ENCODE data around the gene PPP1R12B.
"Not testable (repeated sequence)": the region's sequence is repeated elsewhere in the genome, so short reads cannot be mapped to it uniquely, and the experiment has no call there.

PPP1R12B gene

GRCh38 chr1:202406896-202407295 is 58.4 kb downstream of the PPP1R12B start:
- DNase-seq: not testable (repeated sequence)

- DNase-seq: not testable (repeated sequence)
Measured at GRCh38 chr1:202407378-202407777, 58.9 kb downstream of the PPP1R12B start.

DNA sequence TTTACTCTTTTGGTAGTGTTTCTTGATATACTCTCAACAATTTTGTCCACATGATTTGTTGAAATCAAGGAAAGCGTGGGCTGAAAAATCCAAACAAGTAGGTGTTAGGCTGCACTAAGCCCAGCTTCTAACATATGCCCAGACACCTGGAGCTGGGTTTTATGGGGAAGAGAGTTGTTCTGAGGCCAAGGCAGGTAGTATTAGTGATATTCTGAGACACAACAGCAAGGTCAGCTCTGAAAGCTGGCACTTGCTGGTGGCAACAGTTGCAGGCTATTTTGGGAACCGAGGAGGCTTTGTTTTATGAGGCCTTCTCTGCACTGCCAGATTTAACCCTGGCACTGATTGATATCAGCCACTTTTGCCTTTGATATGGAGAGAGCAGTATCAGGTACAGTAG is 61.8 kb downstream of the PPP1R12B start:
- not testable (repeated sequence) for DNase-seq

GRCh38 chr1:202410854-202411357 is 62.4 kb downstream of the PPP1R12B start:
- DNase-seq: not testable (repeated sequence)

GRCh38 chr1:202411422-202411821 is 62.9 kb downstream of the PPP1R12B start:
- no peak for DNase-seq

- DNase-seq: not testable (repeated sequence)
Measured at GRCh38 chr1:202412421-202412820, 63.9 kb downstream of the PPP1R12B start.

DNA sequence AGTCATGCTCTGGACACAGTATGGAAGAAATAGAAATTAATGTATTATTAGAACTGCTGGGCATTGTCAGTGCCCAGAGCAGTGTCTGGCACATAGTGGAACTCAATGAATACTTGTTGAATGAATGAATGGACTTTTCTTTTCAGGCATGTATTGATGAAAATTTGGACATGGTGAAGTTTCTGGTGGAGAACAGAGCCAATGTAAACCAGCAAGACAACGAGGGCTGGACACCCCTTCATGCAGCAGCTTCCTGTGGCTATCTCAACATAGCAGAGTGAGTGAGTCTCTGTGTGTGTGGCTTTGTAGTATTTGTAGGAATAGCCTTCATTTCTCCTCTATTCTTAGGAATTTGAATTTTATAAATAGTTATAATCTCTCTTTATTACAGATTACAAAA is 68.1 kb downstream of the PPP1R12B start:
- no peak for DNase-seq

GRCh38 chr1:202417141-202417540 is 68.6 kb downstream of the PPP1R12B start:
- DNase-seq: not testable (repeated sequence)

GRCh38 chr1:202417762-202418201 is 69.3 kb downstream of the PPP1R12B start:
- DNase-seq: not testable (repeated sequence)

DNA sequence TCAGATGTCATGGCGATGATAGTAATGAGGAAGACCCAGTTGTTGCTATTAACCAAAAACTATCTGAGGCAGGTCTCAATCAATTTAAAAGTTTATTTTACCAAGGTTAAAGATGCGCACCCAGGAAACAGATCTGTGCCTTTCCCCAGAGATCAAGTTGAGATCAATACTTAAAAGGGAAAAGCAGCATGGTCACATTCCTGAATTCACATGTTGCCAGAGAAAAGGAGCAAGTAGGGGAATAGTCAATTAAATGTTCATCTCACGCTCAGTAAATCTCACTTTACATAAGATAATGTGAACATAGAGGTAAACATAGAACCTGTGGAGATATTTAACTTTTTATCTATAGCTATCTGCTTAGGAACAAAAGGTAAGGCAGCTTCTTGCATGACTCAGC is 71.2 kb downstream of the PPP1R12B start:
- DNase-seq: not testable (repeated sequence)

DNA sequence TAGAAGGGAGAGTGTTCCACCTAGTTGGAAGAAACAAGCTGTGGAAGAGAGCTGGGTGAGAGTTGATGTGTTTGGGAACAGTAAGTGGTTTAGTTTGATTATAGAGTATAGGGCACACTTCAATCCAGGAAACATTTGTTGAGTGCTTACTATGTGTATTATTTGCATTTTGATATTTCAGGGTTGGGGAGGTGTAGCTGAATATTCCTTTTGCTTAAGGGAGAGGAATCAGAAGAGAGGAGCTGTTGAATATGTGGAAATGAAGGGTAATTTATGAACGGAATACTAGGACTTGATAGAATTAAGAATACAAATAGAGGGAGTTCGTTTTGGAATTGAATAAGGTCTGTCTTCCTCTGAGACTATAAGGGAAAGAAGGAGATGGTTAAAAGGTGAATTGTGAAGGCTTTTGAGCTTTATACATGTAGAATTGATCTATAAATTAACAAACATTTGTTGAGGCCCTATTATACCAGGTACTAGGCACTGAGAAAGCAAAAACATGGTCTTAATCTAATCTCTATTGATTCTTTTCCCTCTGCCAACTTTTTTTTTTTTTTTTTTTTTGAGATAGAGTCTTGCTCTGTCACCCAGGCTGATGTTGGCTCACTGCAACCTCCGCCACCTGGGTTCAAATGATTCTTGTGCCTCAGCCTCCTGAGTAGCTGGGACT is 72.1 kb downstream of the PPP1R12B start:
- not testable (repeated sequence) for DNase-seq

DNA sequence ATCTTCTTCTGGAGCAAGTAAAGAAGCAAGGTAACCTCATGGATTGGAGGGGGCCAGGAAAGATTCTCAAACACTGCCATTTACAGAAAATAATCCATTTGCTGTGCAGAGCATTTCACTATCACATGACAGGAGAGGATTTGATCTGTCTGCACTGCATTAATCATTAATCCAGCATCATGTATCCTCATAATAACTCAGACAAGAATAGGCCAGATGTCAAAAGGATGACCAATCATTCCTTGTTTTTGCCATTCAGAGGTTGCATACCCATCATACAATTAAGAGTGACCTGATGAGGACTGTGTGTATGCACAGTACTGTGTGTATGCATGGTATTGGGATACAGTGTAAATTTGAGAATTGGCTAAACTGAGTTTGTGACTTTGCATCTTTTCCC is 74.2 kb downstream of the PPP1R12B start:
- not testable (repeated sequence) for DNase-seq

DNA sequence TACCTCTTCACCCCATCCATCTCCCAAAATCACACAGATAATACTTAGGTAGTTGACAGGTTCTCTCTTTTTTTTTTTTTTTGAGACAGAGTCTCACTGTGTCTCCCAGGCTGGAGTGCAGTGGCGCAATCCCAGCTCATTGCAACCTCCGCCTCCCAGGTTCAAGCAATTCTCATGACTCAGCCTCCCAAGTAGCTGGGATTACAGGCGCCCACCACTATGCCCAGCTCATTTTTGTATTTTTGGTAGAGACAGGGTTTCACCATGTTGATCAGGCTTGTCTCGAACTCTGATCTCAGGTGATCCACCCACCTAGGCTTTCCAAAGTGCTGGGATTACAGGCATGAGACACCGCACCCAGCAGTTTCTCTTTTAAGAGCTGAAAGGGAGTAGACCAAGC is 75.8 kb downstream of the PPP1R12B start:
- DNase-seq: not testable (repeated sequence)

GRCh38 chr1:202430111-202430510 is 81.6 kb downstream of the PPP1R12B start:
- not testable (repeated sequence) for DNase-seq

DNA sequence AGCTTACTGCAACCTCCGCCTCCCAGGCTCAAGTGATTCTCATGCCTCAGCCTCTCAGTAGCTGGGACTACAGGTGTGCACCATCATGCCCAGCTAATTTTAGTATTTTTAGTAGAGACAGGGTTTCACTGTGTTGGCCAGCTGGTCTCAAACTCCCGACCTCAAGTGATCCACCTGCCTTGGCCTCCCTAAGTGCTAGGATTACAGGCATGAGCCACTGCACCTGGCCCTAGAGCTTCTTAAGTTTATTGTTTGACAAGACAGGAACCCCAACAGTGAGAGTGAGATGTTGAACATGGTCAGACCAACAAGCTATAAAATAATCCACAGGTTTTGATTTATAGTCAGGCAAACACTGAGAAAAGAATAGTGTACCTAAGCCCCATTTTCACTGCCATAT is 83.8 kb downstream of the PPP1R12B start:
- not testable (repeated sequence) for DNase-seq

DNA sequence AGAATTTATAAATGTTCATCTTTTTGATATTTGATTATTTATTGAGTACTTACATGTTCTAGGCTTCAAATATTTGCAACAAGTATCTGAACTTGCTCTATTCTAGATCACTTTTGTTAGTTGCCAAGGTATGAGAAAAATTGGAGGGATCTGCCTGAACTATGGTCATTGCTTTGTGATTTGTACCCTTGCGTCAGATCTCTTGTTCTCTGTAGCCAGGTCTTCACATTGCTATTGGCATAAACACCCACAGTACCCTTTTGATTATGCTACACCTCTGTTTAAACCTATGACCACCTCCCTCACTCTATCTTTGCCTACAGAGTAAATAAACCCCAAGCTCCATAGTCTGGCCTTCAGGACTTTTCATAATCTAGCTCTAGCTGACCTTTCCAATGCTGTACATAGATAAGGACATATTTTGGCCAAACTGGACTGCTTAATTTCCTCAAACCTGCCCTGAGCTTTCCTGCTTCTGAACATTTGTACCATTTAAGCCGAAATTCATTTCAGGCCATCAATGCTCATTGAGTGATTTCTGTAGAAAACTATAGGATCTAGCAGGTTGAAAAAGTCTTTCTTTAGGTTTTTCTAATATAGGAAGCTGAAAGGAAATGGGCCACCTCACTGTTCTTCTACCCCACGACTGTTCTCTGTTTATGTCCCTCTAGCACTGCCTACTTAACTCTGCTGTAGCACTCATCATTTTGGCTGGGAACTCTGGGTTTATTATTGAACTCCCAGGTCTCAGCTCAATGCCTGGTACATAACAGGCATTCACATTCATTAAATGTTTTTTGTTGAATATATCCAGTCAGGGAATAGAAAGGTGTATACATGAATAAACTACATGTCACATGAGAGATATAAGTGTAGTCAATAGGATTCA is 84.9 kb downstream of the PPP1R12B start:
- no peak for DNase-seq

DNA sequence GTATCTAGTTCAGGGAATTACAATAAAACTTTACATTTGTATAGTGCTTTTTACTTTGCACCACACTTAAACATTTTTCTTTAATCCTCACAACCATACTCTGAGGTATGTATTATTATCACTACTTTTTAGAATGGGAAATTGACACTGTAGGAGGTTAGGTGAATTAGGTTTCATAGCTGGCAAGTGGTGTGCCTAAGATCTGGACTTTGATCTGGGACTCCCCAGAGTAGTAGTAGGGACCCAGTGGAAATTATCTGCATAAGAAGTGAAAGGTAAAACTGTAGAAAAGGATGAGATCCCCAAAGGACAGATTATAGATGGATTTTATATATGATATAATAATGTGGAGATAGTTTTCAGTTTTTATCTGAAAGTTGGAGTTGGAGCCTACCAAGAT is 85.6 kb downstream of the PPP1R12B start:
- DNase-seq: no peak

DNA sequence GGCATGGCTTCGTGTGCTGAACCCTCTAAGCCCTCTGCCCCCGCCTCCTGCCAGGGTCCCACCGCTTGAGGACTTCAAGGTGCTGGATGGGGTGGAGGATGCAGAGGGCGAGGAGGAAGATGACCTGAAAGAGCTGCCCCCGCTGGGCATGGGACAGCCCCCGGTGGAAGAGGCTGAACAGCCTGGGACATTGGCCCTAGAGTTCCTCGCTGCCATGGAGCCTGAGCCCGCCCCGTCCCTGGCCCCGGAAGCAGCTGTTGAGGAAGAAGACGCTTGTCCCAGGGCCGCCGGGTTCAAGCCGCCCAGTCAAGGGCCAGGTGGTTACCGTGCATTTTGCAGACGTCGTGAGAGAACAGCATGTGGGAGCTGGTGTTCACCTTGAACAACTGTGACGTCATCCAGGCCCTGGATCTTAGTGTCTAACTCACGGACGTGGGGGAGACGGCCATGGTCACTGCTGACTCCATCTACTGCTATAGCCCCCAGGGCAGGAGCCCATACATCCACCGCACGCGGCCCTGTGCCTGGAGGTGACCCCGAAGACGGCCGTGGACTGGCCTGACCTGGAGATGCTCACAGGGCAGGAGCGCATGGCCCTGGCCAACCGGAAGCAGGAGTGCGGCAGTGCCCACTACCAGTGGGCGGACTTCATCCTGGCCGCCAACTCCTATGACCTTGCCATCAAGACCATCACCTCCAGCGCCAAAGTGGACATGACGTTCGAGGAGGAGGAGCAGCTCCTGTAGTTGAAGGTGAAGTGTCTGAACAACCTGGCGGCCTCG is 90.1 kb downstream of the PPP1R12B start:
- DNase-seq: no peak

DNA sequence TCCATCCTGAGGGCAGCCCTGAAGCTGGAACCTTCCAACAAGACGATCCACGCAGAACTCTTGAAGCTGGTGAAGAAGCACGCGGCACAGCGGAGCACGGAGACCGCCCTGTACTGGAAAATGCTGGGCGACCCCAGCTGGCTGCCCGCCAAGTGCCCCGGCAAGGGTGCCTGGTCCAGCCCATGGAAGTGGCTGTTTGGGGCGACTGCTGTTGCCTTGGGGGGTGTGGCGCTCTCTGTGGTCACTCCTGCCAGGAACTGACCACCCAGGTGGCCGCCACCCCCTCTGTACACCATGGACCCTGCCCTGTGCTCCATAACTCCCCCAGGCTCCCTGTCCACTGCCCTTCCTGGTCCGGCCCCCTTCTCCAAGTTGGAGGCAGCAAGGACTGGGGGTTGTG is 90.8 kb downstream of the PPP1R12B start:
- no peak for DNase-seq

DNA sequence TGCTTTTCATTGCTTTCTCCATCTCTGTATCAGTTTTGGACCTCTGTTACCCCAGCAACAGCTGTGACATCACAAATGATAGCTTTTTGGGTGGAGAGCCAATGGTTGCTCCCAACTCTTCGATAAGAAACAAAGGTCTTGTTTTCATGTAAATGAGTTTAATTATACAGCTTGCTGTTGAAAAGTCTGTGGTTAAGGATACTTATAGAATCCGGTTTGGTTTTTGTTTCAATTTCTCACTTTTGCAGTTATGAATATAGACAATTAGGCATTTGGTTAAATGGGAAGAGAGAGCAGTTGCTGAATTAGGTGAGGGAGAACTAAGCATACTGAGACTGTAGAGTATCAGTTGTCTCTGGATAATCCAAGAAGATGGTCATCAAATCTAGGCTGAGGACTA is 99.6 kb downstream of the PPP1R12B start:
- not testable (repeated sequence) for DNase-seq

- not testable (repeated sequence) for DNase-seq
Measured at GRCh38 chr1:202451641-202452040, 103.1 kb downstream of the PPP1R12B start.

GRCh38 chr1:202452508-202452907 is 104.0 kb downstream of the PPP1R12B start:
- no peak for DNase-seq

Measured in NCI-H1436 (cell line).